Measurements from ENCODE around the gene TEK.

The TEK gene

DNA sequence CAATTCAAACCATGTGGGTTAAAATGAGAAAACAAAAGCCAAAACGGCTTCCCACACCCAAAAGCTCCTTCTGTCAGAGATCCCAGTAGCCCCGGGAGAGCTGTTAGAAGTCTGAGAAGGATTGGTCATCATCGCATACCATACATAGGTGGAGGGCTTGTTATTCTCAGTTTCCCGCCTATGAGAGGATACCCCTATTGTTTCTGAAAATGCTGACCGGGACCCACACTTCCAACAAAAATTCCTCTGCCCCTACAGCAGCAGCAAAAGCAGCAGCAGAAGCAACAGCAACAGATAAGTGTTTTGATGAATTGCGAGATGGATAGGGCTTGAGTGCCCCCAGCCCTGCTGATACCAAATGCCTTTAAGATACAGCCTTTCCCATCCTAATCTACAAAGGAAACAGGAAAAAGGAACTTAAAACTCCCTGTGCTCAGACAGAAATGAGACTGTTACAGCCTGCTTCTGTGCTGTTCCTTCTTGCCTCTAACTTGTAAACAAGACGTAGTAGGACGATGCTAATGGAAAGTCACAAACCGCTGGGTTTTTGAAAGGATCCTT lies at the start of gene TEK:
Gene TEK, plus strand, starts transcription at position 245 of the 561 bp plus-strand sequence. CDS start 366 bp downstream, outside the sequence.
- H3K27ac ChIP-seq (ENCODE audit: low read depth, low read length), result no peak within 1 kb of the TSS
- H3K9me3 ChIP-seq (ENCODE audit: control insufficient read depth in 1 of 2, low read length in 2 of 2), result no peaks in the 10 kb centered on the region
- H3K27me3 ChIP-seq (ENCODE audit: control insufficient read depth in 1 of 2, insufficient read depth in 2 of 2, low read length in 2 of 2), result no peaks in the 10 kb centered on the region
- no peak within 1 kb of the TSS for H3K9ac ChIP-seq (ENCODE audit: low read depth in 1 of 2, low read length in 2 of 2)
- H3K4me3 ChIP-seq (ENCODE audit: low read depth in 1 of 2, low read length in 2 of 2), result no peak within 1 kb of the TSS
- H3K4me1 ChIP-seq (ENCODE audit: control insufficient read depth in 1 of 2, insufficient read depth in 2 of 2, low read length in 2 of 2), result no peaks in the 10 kb centered on the region
- no peaks in the 10 kb centered on the region for H3K36me3 ChIP-seq (ENCODE audit: control insufficient read depth in 1 of 2, insufficient read depth in 2 of 2, low read length in 2 of 2)

DNA sequence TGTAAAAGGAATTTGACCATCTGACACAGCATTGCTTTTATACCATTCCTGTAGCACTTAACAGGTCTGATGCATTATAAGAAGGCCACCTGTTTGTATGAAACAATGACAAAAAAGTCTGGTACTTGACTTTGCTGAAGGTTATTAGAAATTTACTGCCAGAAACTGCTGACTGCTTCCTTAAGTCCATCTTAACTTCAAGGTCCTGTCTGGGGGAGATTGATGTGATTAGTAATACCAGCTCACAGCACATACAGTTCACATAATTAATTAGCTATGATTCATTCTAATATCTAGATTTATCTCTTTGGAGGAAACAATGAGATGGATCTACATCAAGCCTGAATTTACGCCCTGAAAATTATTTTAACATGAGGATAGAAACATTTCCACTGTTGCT lies 49.6 kb upstream of the TEK start:
- Histone ChIP-seq H3K36me3 (ENCODE audit: control insufficient read depth in 1 of 2, insufficient read depth in 2 of 2, low read length in 2 of 2) (peaks cover 0 to 7% of the 10 kb centered on the region in 2 donors), H3K9ac (ENCODE audit: low read depth in 1 of 2, low read length in 2 of 2) (no peak overlapping the region), H3K27ac (ENCODE audit: low read depth, low read length) (no peak overlapping the region), H3K9me3 (ENCODE audit: control insufficient read depth in 1 of 2, low read length in 2 of 2) (no peaks in the 10 kb centered on the region), H3K27me3 (ENCODE audit: control insufficient read depth in 1 of 2, insufficient read depth in 2 of 2, low read length in 2 of 2) (no peaks in the 10 kb centered on the region), H3K4me1 (ENCODE audit: control insufficient read depth in 1 of 2, insufficient read depth in 2 of 2, low read length in 2 of 2) (peaks cover 0 to 4% of the 10 kb centered on the region in 2 donors), H3K4me3 (ENCODE audit: low read depth in 1 of 2, low read length in 2 of 2) (no peak overlapping the region)

DNA sequence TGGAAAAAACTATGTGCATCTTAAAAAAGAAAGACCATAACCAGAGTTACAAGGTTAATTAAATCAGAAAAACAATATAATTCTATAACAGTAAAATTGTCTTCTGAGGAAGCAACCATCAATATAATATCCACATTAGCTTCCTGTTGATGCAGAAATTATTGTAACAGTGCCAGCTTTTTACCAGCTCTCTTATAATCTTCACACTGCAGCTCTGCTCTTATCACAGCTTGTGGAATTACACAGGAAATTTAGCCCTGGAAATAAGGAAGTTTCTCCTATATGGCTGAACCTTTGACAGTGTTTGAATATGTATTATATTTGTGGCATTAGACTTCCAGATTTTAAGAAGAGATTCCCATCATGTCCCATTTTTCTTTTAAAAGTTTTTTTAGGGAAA lies 49.1 kb upstream of the TEK start:
- Histone ChIP-seq H3K9ac (ENCODE audit: low read depth in 1 of 2, low read length in 2 of 2) (no peak overlapping the region), H3K9me3 (ENCODE audit: control insufficient read depth in 1 of 2, low read length in 2 of 2) (no peaks in the 10 kb centered on the region), H3K4me1 (ENCODE audit: control insufficient read depth in 1 of 2, insufficient read depth in 2 of 2, low read length in 2 of 2) (peaks cover 0 to 4% of the 10 kb centered on the region in 2 donors), H3K27me3 (ENCODE audit: control insufficient read depth in 1 of 2, insufficient read depth in 2 of 2, low read length in 2 of 2) (no peaks in the 10 kb centered on the region), H3K27ac (ENCODE audit: low read depth, low read length) (no peak overlapping the region), H3K4me3 (ENCODE audit: low read depth in 1 of 2, low read length in 2 of 2) (no peak overlapping the region), H3K36me3 (ENCODE audit: control insufficient read depth in 1 of 2, insufficient read depth in 2 of 2, low read length in 2 of 2) (peaks cover 0 to 7% of the 10 kb centered on the region in 2 donors)

DNA sequence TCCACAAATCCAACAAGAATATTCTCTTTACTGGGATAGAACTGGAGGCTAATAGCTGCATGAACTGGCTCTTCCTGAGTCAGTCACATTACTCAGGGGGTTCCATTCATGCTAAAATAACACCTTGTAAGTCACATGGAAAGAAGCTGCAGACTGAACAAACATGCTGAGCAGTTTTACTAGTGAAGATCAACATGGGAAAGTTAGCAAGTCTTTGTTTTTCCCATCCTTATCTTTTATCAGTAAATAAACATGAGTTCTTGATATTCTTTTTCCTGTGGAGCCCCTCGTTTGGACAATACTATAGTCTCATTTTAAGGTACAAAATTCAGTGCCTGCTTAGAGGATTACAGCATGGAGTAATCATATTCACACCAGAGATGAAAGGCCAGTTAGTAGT lies 43.7 kb upstream of the TEK start:
- H3K27ac ChIP-seq (ENCODE audit: low read depth, low read length), result no peak overlapping the region
- peaks cover 0 to 4% of the 10 kb centered on the region in 2 donors for H3K36me3 ChIP-seq (ENCODE audit: control insufficient read depth in 1 of 2, insufficient read depth in 2 of 2, low read length in 2 of 2)
- H3K9ac ChIP-seq (ENCODE audit: low read depth in 1 of 2, low read length in 2 of 2), result no peak overlapping the region
- no peak overlapping the region for H3K4me3 ChIP-seq (ENCODE audit: low read depth in 1 of 2, low read length in 2 of 2)
- no peaks in the 10 kb centered on the region for H3K4me1 ChIP-seq (ENCODE audit: control insufficient read depth in 1 of 2, insufficient read depth in 2 of 2, low read length in 2 of 2)
- no peaks in the 10 kb centered on the region for H3K27me3 ChIP-seq (ENCODE audit: control insufficient read depth in 1 of 2, insufficient read depth in 2 of 2, low read length in 2 of 2)
- H3K9me3 ChIP-seq (ENCODE audit: control insufficient read depth in 1 of 2, low read length in 2 of 2), result no peaks in the 10 kb centered on the region

DNA sequence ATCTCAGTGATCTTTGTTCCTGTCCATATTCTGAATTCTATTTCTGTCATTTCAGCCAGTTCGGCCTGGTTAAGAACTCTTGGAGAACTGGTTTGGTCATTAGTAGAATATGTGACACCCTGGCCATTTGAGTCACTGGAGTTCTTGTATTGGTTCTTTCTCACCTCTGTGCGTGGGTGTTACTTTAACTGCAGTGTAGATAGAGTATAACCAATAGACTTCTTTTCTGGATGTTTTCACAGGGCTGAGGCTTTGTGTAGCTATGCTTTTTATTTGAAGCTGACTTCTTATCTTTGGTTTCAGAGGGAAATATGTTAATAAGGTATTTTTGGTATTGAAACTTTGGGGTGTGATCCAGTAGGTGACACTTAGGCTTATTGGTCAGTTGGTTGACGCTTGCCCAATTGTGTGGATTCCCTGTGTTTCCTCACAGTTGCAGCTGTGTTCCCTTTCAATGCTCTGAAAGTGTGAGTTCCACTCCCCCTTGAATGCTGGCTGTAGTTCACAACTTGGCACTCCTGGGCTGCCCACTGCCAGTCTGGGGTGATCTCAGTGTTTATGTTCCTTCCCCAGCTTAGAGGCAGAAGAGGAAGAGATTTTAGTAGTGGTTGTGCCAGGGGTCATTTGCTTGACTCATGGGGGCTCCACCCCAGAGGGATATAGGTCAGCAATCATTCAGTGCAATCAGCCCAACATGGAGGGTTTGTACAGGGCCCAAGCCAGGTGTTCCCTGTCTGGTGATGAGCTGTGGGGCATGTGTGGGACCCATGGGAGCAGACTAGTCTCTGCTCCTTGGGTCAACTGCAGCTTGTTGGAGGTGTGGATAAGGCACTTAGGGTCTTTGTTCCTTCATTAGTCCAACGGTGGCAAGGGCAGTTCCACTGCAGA lies 34.9 kb upstream of the TEK start:
- no peak overlapping the region for H3K9ac ChIP-seq (ENCODE audit: low read depth in 1 of 2, low read length in 2 of 2)
- H3K4me3 ChIP-seq (ENCODE audit: low read depth in 1 of 2, low read length in 2 of 2), result no peak overlapping the region
- no peaks in the 10 kb centered on the region for H3K9me3 ChIP-seq (ENCODE audit: control insufficient read depth in 1 of 2, low read length in 2 of 2)
- no peaks in the 10 kb centered on the region for H3K4me1 ChIP-seq (ENCODE audit: control insufficient read depth in 1 of 2, insufficient read depth in 2 of 2, low read length in 2 of 2)
- no peaks in the 10 kb centered on the region for H3K27me3 ChIP-seq (ENCODE audit: control insufficient read depth in 1 of 2, insufficient read depth in 2 of 2, low read length in 2 of 2)
- no peak overlapping the region for H3K27ac ChIP-seq (ENCODE audit: low read depth, low read length)
- H3K36me3 ChIP-seq (ENCODE audit: control insufficient read depth in 1 of 2, insufficient read depth in 2 of 2, low read length in 2 of 2), result no peaks in the 10 kb centered on the region

DNA sequence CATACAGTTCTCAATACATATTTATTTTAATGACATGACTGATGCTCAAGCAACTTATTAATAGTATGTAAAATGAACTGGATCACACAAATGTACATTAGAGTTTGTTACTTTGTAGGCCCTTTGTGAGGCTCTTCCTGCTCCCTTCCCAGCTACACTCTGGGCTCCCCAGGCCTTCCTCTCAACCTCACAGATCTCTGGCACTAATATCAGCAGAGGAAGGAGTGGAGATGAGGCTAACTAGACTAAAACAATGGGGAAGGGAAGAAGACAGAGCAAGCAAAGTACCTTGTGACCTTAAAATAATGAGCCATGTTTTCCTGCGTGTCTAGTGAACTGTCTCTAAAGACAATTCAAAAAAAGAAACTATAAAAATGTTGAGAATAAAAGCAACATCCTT lies 30.3 kb upstream of the TEK start:
- Histone ChIP-seq H3K9ac (ENCODE audit: low read depth in 1 of 2, low read length in 2 of 2) (no peak overlapping the region), H3K27ac (ENCODE audit: low read depth, low read length) (no peak overlapping the region), H3K9me3 (ENCODE audit: control insufficient read depth in 1 of 2, low read length in 2 of 2) (no peaks in the 10 kb centered on the region), H3K4me3 (ENCODE audit: low read depth in 1 of 2, low read length in 2 of 2) (no peak overlapping the region), H3K27me3 (ENCODE audit: control insufficient read depth in 1 of 2, insufficient read depth in 2 of 2, low read length in 2 of 2) (no peaks in the 10 kb centered on the region), H3K4me1 (ENCODE audit: control insufficient read depth in 1 of 2, insufficient read depth in 2 of 2, low read length in 2 of 2) (no peaks in the 10 kb centered on the region), H3K36me3 (ENCODE audit: control insufficient read depth in 1 of 2, insufficient read depth in 2 of 2, low read length in 2 of 2) (no peaks in the 10 kb centered on the region)

DNA sequence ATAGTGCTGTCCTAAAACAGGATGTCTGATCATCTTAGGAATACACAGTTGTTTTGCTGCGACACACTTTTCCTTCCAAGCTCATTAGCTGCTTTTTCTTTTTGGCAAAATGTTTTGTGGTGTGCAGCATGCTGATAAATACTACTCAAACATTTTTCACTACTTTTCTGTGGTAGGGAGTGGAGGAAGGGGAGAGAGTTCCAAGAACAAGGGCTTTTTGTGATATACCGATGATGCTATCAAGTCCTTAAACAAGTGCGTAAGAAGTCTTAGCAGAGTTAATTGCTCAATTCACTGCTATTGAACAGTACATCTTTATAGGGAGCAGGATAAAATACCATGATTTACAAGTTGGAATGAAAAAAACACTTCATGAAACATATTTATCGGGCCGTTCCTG lies 23.6 kb upstream of the TEK start:
- H3K27me3 ChIP-seq (ENCODE audit: control insufficient read depth in 1 of 2, insufficient read depth in 2 of 2, low read length in 2 of 2), result no peaks in the 10 kb centered on the region
- H3K9me3 ChIP-seq (ENCODE audit: control insufficient read depth in 1 of 2, low read length in 2 of 2), result no peaks in the 10 kb centered on the region
- no peak overlapping the region for H3K9ac ChIP-seq (ENCODE audit: low read depth in 1 of 2, low read length in 2 of 2)
- H3K27ac ChIP-seq (ENCODE audit: low read depth, low read length), result no peak overlapping the region
- no peaks in the 10 kb centered on the region for H3K36me3 ChIP-seq (ENCODE audit: control insufficient read depth in 1 of 2, insufficient read depth in 2 of 2, low read length in 2 of 2)
- H3K4me1 ChIP-seq (ENCODE audit: control insufficient read depth in 1 of 2, insufficient read depth in 2 of 2, low read length in 2 of 2), result no peaks in the 10 kb centered on the region
- H3K4me3 ChIP-seq (ENCODE audit: low read depth in 1 of 2, low read length in 2 of 2), result no peak overlapping the region

DNA sequence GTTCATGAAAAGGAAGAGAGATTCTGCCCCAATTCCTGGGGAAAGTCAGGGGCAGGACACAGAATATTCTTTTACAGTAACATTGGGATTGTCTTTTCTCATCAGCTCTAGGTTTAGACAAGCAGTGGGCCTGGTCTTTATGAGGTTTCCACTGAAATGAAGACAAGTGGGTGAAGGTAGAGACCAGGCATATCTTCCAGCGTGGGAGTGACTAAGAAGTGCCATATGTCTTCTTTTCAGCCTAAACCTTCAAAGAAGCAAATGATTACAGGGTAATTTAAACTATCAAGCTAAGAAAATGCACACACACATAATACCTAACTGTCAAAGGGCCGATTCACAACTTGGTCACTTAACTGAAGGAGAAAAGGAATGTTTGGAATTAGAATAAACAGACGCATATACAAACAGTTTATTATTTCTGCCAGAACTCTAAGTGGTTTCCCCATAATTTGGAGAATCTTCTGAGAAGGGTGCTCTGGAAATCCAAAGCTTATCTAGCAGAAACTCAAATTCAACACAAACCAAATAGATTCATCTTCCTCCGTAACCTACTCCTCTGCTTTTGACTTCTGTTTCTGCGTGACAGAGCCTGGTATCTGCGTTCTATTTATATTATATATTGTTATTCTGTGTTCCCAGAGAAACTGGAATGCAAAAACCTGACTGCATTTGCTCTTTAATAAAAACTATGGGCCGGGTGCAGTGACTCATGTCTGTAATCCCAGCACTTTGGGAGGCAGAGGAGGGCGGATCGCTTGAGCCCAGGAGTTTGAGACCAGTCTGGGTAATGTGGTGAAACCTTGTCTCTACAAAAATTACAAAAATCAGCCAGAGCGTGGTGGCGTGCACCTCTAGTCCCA lies 22.0 kb upstream of the TEK start:
- no peaks in the 10 kb centered on the region for H3K9me3 ChIP-seq (ENCODE audit: control insufficient read depth in 1 of 2, low read length in 2 of 2)
- H3K36me3 ChIP-seq (ENCODE audit: control insufficient read depth in 1 of 2, insufficient read depth in 2 of 2, low read length in 2 of 2), result no peaks in the 10 kb centered on the region
- H3K27me3 ChIP-seq (ENCODE audit: control insufficient read depth in 1 of 2, insufficient read depth in 2 of 2, low read length in 2 of 2), result no peaks in the 10 kb centered on the region
- H3K4me1 ChIP-seq (ENCODE audit: control insufficient read depth in 1 of 2, insufficient read depth in 2 of 2, low read length in 2 of 2), result no peaks in the 10 kb centered on the region
- H3K4me3 ChIP-seq (ENCODE audit: low read depth in 1 of 2, low read length in 2 of 2), result no peak overlapping the region
- H3K27ac ChIP-seq (ENCODE audit: low read depth, low read length), result no peak overlapping the region
- H3K9ac ChIP-seq (ENCODE audit: low read depth in 1 of 2, low read length in 2 of 2), result no peak overlapping the region

DNA sequence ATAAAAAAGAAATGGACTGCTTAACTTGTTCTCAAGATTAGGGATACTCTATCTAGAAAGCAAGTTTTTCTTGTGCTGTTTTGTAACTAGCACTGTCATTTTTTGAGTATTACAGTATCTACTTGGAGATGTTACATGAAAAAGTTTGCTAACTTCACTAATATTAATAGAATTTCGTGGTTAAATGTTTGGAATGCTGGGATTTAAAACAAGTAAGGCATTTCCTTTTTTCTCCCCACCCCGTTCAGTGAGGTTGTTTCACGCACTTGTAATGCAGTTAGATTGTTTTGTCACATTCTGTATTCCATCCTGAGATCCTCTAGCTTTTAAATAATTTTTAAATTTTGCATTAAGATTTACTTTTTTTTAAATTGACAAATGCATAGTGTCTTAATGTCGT lies 20.0 kb upstream of the TEK start:
- H3K27ac ChIP-seq (ENCODE audit: low read depth, low read length), result no peak overlapping the region
- no peaks in the 10 kb centered on the region for H3K36me3 ChIP-seq (ENCODE audit: control insufficient read depth in 1 of 2, insufficient read depth in 2 of 2, low read length in 2 of 2)
- no peaks in the 10 kb centered on the region for H3K4me1 ChIP-seq (ENCODE audit: control insufficient read depth in 1 of 2, insufficient read depth in 2 of 2, low read length in 2 of 2)
- H3K9me3 ChIP-seq (ENCODE audit: control insufficient read depth in 1 of 2, low read length in 2 of 2), result no peaks in the 10 kb centered on the region
- H3K9ac ChIP-seq (ENCODE audit: low read depth in 1 of 2, low read length in 2 of 2), result no peak overlapping the region
- no peak overlapping the region for H3K4me3 ChIP-seq (ENCODE audit: low read depth in 1 of 2, low read length in 2 of 2)
- no peaks in the 10 kb centered on the region for H3K27me3 ChIP-seq (ENCODE audit: control insufficient read depth in 1 of 2, insufficient read depth in 2 of 2, low read length in 2 of 2)

DNA sequence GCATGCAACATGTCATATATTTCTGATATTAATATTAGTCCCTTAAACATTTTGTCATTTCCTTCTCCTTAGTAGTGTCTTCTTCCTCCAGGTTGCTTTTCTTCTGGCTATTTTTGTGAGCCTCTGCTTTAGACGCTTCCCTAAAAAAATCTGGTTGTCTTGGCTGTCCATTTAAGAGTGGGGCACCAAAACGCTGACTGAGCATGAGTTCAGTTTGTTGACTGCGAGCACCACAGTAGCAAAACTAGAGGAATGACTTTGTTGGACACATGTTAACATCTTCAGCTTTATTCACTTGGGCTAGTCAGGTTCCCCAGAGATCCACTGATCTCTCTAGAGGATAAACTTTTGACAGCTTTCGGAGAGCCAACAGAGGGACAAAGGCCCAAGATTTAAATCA lies 19.3 kb upstream of the TEK start:
- no peaks in the 10 kb centered on the region for H3K27me3 ChIP-seq (ENCODE audit: control insufficient read depth in 1 of 2, insufficient read depth in 2 of 2, low read length in 2 of 2)
- no peaks in the 10 kb centered on the region for H3K9me3 ChIP-seq (ENCODE audit: control insufficient read depth in 1 of 2, low read length in 2 of 2)
- H3K9ac ChIP-seq (ENCODE audit: low read depth in 1 of 2, low read length in 2 of 2), result no peak overlapping the region
- H3K36me3 ChIP-seq (ENCODE audit: control insufficient read depth in 1 of 2, insufficient read depth in 2 of 2, low read length in 2 of 2), result no peaks in the 10 kb centered on the region
- no peak overlapping the region for H3K4me3 ChIP-seq (ENCODE audit: low read depth in 1 of 2, low read length in 2 of 2)
- H3K4me1 ChIP-seq (ENCODE audit: control insufficient read depth in 1 of 2, insufficient read depth in 2 of 2, low read length in 2 of 2), result no peaks in the 10 kb centered on the region
- H3K27ac ChIP-seq (ENCODE audit: low read depth, low read length), result no peak overlapping the region
